Activated naive CD8-positive, alpha-beta T cell treated with anti-CD3 and anti-CD28 coated beads, Interleukin-2, amount 50 U/mL, for 24 hours (primary cell): ENCODE data around the gene CCT8L2.
"Not testable (repeated sequence)": the region's sequence is repeated elsewhere in the genome, so short reads cannot be mapped to it uniquely, and the experiment has no call there.

ENCODE experiments used
- ATAC-seq: fragments of 150-1000 bp; cut with Tn5 transposase; one replicate; pipeline ENCODE4 v1.10.0; 2021
- DNase-seq: peaks from one replicate; pipeline ENCODE4 v3.0.0; 2021
- H3K27ac Mint-ChIP-seq: one replicate; pipeline ENCODE4 v1.8.0; 2021; ENCODE audit warnings: mild to moderate bottlenecking, mixed read lengths
- H3K27me3 Mint-ChIP-seq: one replicate; pipeline ENCODE4 v1.8.0; 2021; ENCODE audit warnings: mixed read lengths
- H3K36me3 Mint-ChIP-seq: one replicate; pipeline ENCODE4 v1.8.0; 2021; ENCODE audit warnings: low read depth, mixed read lengths
- H3K4me1 Mint-ChIP-seq: one replicate; pipeline ENCODE4 v1.8.0; 2021; ENCODE audit warnings: mixed read lengths
- H3K4me3 Mint-ChIP-seq: one replicate; pipeline ENCODE4 v1.8.0; 2021; ENCODE audit warnings: mild to moderate bottlenecking, moderate library complexity, mixed read lengths
- H3K9me3 Mint-ChIP-seq: one replicate; pipeline ENCODE4 v1.8.0; 2021; ENCODE audit warnings: mixed read lengths

Gene CCT8L2

GRCh38 chr22:16602728-16603447 lies 10.3 kb upstream of the CCT8L2 start:
- H3K36me3 Mint-ChIP-seq, H3K27ac Mint-ChIP-seq, H3K9me3 Mint-ChIP-seq, ATAC-seq, DNase-seq: not testable (repeated sequence)
- Mint-ChIP-seq H3K4me1 (peaks cover 13% of the 10 kb centered on the region), H3K27me3 (peaks cover 46% of the 10 kb centered on the region), H3K4me3 (peak overlapping the region; percentile 59)

DNA sequence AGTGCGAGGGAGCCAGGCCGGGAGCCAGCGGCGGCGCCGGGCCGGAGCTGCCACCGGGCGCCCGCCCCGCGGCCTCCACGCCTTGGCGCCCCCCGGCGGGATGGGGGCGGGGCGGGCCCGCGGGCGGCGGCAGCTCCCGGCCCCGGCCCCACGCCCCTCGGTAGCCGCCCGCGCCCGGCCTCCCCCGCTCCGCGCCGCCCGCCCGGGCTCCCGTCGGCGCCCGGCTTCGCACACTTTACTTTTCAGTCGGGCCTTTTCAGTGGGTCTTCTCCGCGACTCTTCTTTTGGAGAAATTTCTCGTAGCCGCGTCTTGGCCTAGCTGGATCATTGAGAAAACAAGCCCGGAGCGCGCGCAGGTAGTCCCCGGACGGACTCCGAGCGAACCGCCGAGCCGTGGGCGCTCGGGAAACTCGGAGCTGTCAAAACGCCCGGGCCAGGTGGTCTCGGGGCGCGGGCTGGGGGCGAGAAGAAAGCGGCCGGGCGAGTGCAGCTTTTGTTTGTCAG lies 9.7 kb upstream of the CCT8L2 start:
- Mint-ChIP-seq H3K4me3 (peak overlapping the region; percentile 59), H3K27me3 (peaks cover 47% of the 10 kb centered on the region), H3K4me1 (peaks cover 13% of the 10 kb centered on the region)
- H3K9me3 Mint-ChIP-seq, H3K27ac Mint-ChIP-seq, DNase-seq, ATAC-seq, H3K36me3 Mint-ChIP-seq: not testable (repeated sequence)

DNA sequence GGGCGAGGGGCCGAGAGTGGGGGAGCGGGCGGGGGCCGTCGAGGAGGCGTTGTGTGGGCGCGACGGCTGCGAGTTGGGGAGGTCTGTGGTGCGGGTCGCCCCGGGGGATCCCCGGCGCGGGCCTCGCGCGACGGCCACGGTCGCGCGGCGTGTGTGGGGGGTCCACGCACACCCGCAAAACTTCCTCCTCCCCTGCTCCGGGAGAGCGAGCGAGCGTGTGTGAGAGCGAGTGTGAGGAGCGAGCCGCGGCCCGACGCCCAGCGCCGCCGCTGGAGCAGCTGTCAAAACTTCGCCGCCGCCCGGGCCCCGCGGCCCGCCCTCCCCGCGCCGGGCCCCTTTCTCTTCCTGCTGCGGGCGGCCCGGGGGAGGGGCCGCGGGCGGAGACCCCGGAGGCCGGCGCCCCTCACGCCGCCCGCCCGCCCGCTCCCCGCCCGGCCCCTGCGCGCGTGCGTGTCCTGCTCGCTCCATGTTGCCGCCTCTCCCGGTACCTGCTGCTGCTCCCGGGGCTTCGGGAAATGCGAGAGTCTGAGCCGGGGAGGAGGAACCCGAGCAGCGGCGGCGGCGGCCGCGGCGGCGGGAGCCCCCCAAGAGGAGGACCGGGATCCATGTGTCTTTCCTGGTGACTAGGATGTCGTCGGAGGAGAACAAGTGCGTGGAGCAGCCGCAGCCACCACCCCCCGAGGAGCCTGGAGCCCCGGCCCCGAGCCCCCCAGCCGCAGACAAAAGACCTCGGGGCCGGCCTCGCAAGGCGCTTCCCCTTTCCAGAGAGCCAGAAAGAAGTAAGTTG lies 9.0 kb upstream of the CCT8L2 start:
- Mint-ChIP-seq H3K4me3 (no peak overlapping the region), H3K9me3 (no peaks in the 10 kb centered on the region), H3K27me3 (peaks cover 45% of the 10 kb centered on the region), H3K36me3 (no peaks in the 10 kb centered on the region), H3K27ac (no peak overlapping the region), H3K4me1 (peaks cover 13% of the 10 kb centered on the region)
- DNase-seq, result no peak
- ATAC-seq, result peak; percentile 52

DNA sequence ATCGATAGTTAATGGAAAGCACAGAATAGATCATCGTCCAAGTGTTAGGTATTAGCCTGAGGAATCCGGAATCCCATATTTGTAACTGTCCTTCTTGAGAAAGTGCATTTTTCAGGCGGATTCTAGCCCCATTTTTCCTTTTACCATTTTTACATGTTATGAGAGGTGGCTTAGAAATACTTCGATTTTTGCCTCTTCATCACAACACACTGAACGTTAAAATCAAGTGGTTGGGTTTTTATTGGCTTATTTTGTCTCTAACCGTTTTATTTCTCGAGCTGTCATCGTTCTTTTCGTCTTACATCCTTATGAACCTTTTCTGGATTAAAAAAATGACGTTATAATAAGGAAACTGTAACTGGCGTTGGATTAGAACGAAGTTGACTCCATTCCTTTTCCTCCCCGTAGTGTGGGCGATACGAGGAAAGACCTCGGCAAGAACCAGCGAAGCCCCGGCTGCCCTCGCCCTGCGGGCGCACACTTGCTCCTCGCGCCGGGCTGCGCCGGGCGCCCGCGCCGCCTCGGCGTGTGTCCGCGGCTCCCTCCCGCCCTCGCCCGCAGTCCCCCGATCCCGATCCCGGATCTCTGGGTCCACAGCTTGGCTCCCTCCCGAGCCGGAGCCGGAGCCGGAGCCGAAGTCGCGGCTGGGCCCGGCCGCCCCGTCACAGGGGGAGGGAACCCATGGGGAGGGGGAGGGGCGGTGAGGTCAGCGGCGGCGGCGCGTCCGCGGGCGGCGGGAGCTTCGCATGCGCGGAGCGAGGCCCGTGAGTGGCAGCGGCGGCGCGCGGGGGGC lies 8.2 kb upstream of the CCT8L2 start:
- peak overlapping the region; percentile 13 for H3K4me3 Mint-ChIP-seq
- H3K4me1 Mint-ChIP-seq, result peaks cover 13% of the 10 kb centered on the region
- not testable (repeated sequence) for ATAC-seq, H3K27ac Mint-ChIP-seq, H3K36me3 Mint-ChIP-seq, H3K9me3 Mint-ChIP-seq
- H3K27me3 Mint-ChIP-seq, result peaks cover 43% of the 10 kb centered on the region
- DNase-seq, result peak; percentile 46

DNA sequence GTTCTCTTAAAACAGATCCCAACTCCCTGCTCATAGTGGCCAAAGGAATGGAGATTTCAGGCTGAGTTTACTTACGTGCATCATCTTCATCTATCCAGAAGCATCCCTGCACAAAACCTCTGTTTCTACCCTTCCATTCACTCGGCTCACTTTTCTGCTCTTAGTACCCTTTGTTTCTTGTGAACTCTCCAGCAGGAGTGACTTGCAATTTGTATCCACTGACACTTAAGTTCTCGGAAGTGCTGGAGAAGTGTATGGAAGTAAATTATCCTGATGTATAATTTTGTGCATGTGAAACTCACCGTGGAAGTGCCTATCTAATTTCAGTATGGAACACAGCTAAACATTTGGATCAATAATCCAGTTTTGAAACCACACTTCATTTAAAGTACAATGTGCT lies 7.0 kb upstream of the CCT8L2 start:
- H3K4me3 Mint-ChIP-seq, DNase-seq, H3K36me3 Mint-ChIP-seq, H3K27ac Mint-ChIP-seq, ATAC-seq, H3K9me3 Mint-ChIP-seq: not testable (repeated sequence)
- peaks cover 13% of the 10 kb centered on the region for H3K4me1 Mint-ChIP-seq
- H3K27me3 Mint-ChIP-seq, result peaks cover 48% of the 10 kb centered on the region

DNA sequence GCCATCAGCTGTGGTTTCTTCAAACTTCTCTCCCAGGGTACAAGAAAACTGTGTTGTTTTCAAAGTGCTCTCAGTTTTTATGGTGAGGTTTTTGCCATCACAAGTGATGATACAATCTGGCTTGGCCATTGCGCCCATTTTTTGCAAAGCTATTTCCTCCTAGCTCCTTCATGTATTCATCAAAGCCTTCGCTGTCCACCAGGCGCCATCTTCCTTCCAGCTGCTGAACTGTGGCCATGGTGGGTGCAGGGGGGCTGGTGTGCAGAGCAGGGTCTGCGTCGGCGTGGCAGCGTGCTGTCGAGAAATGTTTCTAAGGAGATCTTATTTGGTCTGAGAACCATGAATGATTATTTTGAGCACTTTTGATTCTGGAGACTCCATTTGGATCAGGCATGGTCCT lies 2.6 kb upstream of the CCT8L2 start:
- H3K4me3 Mint-ChIP-seq, H3K4me1 Mint-ChIP-seq, H3K36me3 Mint-ChIP-seq, ATAC-seq, H3K27ac Mint-ChIP-seq, DNase-seq, H3K9me3 Mint-ChIP-seq: not testable (repeated sequence)
- H3K27me3 Mint-ChIP-seq, result peaks cover 22% of the 10 kb centered on the region

GRCh38 chr22:16594026-16594425 lies 1.4 kb upstream of the CCT8L2 start:
- ATAC-seq (no peak), DNase-seq (no peak)
- H3K4me1 Mint-ChIP-seq, result no peaks in the 10 kb centered on the region
- no peaks in the 10 kb centered on the region for H3K9me3 Mint-ChIP-seq
- no peaks in the 10 kb centered on the region for H3K36me3 Mint-ChIP-seq
- peaks cover 15% of the 10 kb centered on the region for H3K27me3 Mint-ChIP-seq
- no peak overlapping the region for H3K4me3 Mint-ChIP-seq
- H3K27ac Mint-ChIP-seq, result no peak overlapping the region

DNA sequence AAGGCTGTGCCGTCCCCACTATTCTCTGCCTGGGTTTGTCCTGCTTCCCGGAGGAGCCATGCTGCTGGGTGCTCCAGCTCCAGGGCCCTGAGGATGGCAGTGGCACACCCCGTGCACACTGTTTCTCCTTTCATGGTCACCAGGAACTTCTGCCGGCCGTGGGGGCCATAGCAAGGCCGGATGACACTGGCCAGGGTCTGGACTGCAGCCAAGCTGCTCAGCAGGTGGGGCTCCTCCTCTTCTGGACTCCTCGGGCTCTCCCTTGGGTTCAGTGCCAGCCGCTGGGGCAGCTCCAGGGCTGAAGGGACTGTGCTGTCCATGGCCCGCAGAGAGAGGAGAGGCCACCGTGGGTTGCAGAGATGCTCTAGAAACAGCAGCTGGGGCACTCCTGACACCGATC lies 379 bp downstream of the CCT8L2 start:
- not testable (repeated sequence) for H3K27me3 Mint-ChIP-seq, H3K4me3 Mint-ChIP-seq, ATAC-seq, H3K36me3 Mint-ChIP-seq, DNase-seq, H3K27ac Mint-ChIP-seq, H3K4me1 Mint-ChIP-seq, H3K9me3 Mint-ChIP-seq

DNA sequence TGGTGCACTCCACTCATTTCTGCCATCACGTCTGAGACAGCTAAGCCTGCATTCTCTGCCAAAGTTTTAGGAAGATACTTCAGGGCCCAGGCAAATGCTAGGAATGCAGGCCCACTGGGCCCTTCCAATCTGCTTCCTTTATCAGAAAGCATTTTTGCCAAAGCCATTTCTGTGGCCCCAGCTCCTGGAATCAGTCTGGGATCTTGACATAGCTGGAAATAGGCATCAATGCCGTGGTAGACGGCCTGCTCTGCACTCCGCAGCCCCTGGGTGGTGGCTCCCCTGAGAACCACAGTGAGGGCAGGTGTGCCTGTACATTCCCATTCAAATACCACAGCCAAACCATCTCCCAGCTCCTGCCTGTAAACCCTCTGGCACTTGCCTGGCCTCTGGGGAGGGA lies 1.5 kb downstream of the CCT8L2 start:
- not testable (repeated sequence) for H3K27me3 Mint-ChIP-seq, H3K4me1 Mint-ChIP-seq, H3K4me3 Mint-ChIP-seq, ATAC-seq, H3K9me3 Mint-ChIP-seq, H3K27ac Mint-ChIP-seq, H3K36me3 Mint-ChIP-seq, DNase-seq

- H3K27me3 Mint-ChIP-seq, result no peaks in the 10 kb centered on the region
- H3K27ac Mint-ChIP-seq, result no peak overlapping the region
- H3K9me3 Mint-ChIP-seq, result no peaks in the 10 kb centered on the region
- H3K36me3 Mint-ChIP-seq, result no peaks in the 10 kb centered on the region
- no peak overlapping the region for H3K4me3 Mint-ChIP-seq
- no peaks in the 10 kb centered on the region for H3K4me1 Mint-ChIP-seq
- ATAC-seq, result no peak
- DNase-seq, result no peak
Observed at GRCh38 chr22:16586991-16587390, 5.6 kb downstream of the CCT8L2 start.

DNA sequence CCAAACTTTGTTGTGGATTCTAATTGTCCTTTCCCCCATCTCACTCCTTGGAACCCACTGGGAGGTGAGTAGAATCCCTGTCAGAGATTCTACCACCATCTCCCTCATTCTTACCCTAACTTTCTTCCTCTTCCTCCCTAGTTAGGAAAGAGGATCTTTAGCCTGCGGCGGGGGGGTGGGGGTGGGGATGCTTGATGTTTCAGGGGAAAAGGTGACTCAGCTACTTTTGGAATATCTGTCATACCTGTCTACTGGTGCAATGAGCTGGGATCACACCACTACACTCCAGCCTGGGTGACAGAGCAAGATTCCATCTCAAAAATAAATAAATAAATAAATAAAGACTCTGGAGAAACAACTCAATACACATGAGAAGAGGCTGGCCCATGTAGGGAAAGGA lies 6.4 kb downstream of the CCT8L2 start:
- H3K27ac Mint-ChIP-seq, result no peak overlapping the region
- no peak overlapping the region for H3K4me3 Mint-ChIP-seq
- no peaks in the 10 kb centered on the region for H3K9me3 Mint-ChIP-seq
- H3K27me3 Mint-ChIP-seq, result no peaks in the 10 kb centered on the region
- no peaks in the 10 kb centered on the region for H3K36me3 Mint-ChIP-seq
- DNase-seq (no peak), ATAC-seq (no peak)
- no peaks in the 10 kb centered on the region for H3K4me1 Mint-ChIP-seq

GRCh38 chr22:16580872-16581271 lies 11.7 kb downstream of the CCT8L2 start:
- not testable (repeated sequence) for H3K36me3 Mint-ChIP-seq, DNase-seq, H3K27me3 Mint-ChIP-seq

DNA sequence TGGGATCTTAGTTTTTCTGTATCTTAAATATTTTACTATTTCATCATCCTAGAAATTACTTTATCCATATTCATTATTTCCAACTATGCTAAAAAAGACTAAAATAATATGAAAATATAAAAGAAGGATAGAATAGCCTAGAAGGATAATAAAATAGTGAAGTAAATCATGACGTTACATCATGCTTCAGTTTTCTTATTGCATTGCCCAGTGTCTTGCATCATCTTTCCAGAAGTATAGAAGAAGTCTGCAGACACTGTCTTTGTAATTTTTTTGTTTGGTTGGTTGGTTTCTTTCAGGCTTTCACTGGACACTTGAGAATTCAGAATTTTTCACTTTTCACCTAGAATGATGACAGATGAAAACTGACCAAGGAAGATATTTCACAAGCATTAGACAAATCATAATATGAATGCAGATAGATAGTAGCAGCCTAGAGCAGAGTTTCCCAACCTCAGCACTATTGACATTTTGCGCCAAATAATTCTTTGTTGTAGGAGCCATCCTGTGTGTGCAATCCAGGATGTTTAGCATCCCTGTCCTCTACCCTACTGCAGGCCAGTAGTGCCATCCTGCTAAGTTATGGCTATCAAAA lies 23.3 kb downstream of the CCT8L2 start:
- not testable (repeated sequence) for ATAC-seq, H3K9me3 Mint-ChIP-seq, H3K4me3 Mint-ChIP-seq, H3K36me3 Mint-ChIP-seq, H3K4me1 Mint-ChIP-seq, H3K27ac Mint-ChIP-seq, DNase-seq, H3K27me3 Mint-ChIP-seq

More at GRCh38 chr22:16580872-16581271, 11.7 kb downstream of the CCT8L2 start:
- ATAC-seq, H3K27ac Mint-ChIP-seq, H3K9me3 Mint-ChIP-seq, H3K4me3 Mint-ChIP-seq, H3K4me1 Mint-ChIP-seq: not testable (repeated sequence)

GRCh38 chr22:16568425-16568758 lies 24.2 kb downstream of the CCT8L2 start:
- Mint-ChIP-seq H3K4me1 (no peaks in the 10 kb centered on the region), H3K27ac (no peak overlapping the region), H3K27me3 (no peaks in the 10 kb centered on the region), H3K36me3 (no peaks in the 10 kb centered on the region), H3K4me3 (no peak overlapping the region), H3K9me3 (no peaks in the 10 kb centered on the region)
- ATAC-seq (no peak), DNase-seq (no peak)
